SIG-M5 treated with dmso at 0.1 percent for 504 hours (cell line): Measurements from ENCODE around the gene GGA1.
"Not testable (repeated sequence)": the region's sequence is repeated elsewhere in the genome, so short reads cannot be mapped to it uniquely, and the experiment has no call there.

Experiments
- DNase-seq: peaks from one replicate; lab custom pipeline; 2025; ENCODE audit not compliant: unreplicated experiment; lab: John Stamatoyannopoulos, UW

GGA1 gene

GRCh38 chr22:37609240-37610152 lies 862 bp downstream of the GGA1 start:
- DNase-seq, result no peak

- not testable (repeated sequence) for DNase-seq
These were observed 1.5 kb downstream of the GGA1 start for GRCh38 chr22:37610153-37610475.

DNA sequence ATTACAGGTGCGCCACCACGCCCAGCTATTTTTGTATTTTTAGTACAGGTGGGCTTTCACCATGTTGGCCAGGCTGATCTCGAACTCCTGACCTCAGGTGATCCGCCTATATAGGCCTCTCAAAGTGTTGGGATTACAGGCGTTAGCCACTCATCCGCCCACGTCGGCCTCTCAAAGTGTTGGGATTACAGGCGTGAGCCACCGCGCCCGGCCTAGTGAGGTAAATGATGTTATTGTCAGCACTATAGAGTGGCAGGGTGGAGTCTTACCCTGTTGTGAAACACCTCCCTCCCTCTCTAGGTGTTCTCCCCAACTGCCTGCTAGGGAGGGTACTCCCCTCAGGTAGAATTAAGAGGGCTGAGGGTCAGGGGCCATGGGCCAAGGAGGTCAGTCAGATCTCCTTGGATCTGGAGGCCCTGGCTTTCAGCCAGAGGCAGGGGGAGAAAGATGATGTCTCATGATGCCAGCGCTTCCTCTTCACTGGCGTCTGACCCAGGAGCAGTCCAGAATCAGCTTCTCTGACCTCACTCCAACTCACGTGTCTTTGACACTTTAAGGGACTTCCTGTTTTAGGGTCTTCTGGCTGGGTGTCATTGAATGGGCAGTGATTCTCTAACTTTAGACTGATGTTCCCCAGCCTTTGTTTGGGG lies 2.0 kb downstream of the GGA1 start:
- DNase-seq, result no peak

- no peak for DNase-seq
These were observed 2.6 kb downstream of the GGA1 start for GRCh38 chr22:37611207-37611606.

GRCh38 chr22:37616201-37617083 lies 7.8 kb downstream of the GGA1 start:
- no peak for DNase-seq

DNA sequence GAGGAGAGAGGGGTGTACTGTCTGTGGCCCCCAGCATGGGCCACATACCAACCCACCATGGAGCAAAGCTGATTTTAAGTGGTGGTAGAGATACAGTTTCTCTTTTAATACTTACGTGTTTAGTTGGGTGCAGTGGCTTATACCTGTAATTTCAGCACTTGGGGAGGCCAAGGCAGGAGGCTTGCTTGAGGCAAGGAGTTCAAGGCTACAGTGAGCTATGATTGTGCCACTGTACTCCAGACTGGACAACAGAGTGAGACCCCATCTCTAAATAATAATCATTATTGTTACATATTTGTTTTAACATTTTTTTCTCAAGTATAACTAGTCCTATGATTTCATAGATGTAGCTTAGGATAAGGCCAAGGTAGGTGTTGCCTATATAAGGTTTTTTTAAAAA lies 8.8 kb downstream of the GGA1 start:
- no peak for DNase-seq

- DNase-seq, result no peak
These were observed 9.5 kb downstream of the GGA1 start for GRCh38 chr22:37618072-37618656.

DNA sequence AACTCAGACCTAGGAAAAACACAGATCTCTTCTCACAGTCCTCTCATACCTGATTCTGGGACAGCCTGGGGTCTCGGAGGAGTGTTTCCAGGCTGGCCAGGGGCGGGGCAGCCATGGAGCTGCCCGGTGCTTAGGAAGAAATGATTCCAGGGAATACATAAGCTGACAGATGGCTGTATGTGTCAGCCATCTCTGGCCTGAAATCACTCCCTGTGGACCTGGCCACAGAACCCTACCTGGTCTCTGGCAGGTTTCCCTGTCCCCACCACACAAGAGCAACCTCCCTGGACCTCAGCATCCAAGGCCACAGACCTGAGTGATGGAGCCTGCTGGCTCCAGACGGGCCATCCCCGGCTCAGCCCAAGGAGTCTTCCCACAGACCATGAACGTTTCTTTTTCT lies 10.0 kb downstream of the GGA1 start:
- no peak for DNase-seq

DNA sequence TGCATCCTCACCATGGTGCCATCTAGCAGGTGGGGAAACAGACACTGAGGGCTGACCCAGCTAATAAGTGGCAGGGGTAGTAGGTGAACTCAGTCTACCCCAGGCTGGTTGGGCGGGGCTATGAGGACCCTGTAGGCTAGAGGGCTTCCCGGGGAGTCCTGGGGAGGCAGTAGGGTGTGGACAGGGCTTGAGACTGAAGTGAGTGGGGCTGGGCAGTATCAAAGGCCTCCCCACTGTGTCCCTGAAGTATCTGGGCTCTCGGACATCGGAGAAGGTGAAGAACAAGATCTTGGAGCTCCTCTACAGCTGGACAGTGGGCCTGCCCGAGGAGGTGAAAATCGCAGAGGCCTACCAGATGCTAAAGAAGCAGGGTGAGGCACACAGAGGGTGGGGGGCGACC lies 11.4 kb downstream of the GGA1 start:
- DNase-seq, result no peak

DNA sequence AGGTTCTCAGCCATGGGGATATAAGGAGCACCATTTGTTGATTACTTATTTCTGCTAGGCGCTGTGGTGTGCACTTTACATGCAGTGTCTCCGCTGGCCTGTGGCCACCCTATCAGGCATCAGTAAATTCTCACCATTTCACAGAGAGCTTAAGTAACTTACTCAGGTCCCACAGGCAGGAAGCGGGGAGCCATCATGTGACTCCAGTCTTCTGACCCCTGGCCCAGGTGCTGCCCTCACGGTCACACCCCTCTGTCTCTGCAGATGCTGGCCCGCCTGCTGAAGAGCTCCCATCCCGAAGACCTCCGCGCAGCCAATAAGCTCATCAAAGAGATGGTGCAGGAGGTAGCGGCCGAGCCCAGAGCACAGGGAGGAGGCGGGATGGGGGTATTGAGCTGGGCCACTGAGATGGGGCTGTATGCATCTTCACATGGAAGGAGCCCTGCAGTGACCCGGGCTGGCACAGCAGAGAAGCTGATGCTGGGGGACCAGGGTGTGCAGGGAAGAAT lies 12.8 kb downstream of the GGA1 start:
- no peak for DNase-seq

DNA sequence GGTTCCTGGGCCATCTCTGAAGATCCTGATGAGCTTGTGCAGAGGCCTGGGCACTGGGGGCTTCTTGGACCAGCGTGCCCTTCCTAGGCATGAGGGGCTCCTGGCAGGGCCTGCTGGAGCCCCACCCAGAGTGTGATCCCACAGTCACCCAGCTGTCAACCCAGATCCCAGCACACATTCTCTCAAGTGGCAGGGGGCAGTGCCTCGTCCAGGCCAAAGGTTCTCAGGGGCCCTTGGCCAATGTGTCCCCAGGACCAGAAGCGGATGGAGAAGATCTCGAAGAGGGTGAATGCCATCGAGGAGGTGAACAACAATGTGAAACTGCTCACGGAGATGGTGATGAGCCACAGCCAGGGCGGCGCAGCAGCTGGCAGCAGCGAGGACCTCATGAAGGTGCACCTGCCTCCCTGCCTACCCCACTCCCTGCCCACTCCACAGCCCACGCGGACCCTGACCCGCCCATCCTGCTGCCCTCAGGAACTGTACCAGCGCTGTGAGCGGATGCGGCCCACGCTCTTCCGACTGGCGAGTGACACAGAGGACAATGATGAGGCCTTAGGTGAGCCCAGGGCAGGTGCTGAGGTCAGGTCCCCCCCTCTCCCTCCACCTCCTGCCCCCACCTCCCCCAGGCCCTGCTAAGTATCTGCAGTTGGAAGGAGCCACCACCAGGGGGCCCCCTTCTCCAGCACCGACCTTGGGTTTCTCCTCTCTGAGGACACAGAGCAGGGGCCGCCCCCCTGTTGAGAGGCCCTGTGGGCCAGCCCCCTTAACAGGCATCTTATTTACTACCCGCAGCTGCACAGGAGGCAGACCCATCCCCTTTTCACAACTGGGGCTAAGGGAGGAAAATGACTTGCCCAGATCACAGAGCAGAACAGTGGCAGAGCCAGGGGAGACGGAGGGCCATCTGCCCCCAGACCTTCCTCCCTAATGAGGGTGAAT lies 14.7 kb downstream of the GGA1 start:
- DNase-seq, result peak; percentile 35

GRCh38 chr22:37624017-37624365 lies 15.4 kb downstream of the GGA1 start:
- no peak for DNase-seq

GRCh38 chr22:37624876-37625275 lies 16.2 kb downstream of the GGA1 start:
- no peak for DNase-seq

GRCh38 chr22:37625737-37626136 lies 17.1 kb downstream of the GGA1 start:
- no peak for DNase-seq

DNA sequence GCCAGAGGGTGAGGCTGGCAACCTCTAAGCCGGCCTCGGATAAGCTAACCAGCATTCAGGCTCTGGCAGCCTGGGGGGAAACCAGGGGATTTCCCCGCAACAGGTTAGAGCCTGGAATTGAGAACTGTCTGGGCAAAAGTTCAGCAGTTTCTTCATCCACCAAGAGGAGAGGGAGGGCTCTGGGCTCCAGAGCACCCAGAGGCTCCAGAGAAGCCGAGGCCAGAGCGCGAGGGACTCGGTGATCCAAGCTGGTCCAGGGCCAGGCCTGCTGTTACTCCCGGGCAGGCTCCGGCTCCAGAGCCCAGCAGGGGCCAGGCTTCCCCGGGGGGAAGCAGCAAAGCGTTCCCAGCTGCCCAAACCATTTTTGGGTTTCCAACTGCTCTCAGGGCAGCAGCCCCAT lies 17.5 kb downstream of the GGA1 start:
- no peak for DNase-seq

- DNase-seq, result no peak
These were observed 18.0 kb downstream of the GGA1 start for GRCh38 chr22:37626556-37627075.

GRCh38 chr22:37627121-37627520 lies 18.5 kb downstream of the GGA1 start:
- no peak for DNase-seq

DNA sequence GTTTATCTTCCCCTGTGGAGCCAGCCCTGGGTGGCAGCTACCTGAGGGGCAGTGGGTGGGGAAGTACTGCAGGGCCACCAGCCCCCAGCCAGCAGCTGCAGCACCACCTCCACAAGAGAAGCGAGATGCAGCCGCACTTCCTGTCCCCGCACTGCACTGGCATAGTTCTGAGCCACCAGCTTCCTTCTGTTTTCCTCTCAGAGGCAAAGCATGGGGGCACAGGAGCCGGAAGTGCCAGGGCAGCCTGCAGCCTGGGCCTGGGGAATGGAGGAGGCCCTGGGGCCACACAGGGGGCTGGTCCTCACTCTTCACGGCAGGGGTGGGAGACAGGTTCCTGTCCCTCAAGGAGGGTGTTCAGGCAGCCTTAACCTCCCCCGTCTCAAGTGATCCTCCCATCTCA lies 18.9 kb downstream of the GGA1 start:
- DNase-seq, result no peak

GRCh38 chr22:37628830-37629229 lies 20.2 kb downstream of the GGA1 start:
- no peak for DNase-seq

- no peak for DNase-seq
These were observed 21.3 kb downstream of the GGA1 start for GRCh38 chr22:37629928-37630327.
